AG20443 (cell line): ENCODE measurements around the gene ATP9B.
"Not testable (repeated sequence)": the region's sequence is repeated elsewhere in the genome, so short reads cannot be mapped to it uniquely, and the experiment has no call there.

ENCODE experiments used
- DNase-seq: peaks from one replicate; pipeline ENCODE4 v3.0.0; 2012; ENCODE audit warnings: low spot score, mixed read lengths

Gene ATP9B

GRCh38 chr18:79290409-79290808, 221.2 kb downstream of the ATP9B start:
- not testable (repeated sequence) for DNase-seq

GRCh38 chr18:79290876-79291275, 221.7 kb downstream of the ATP9B start:
- no peak for DNase-seq

- no peak for DNase-seq
Observed at GRCh38 chr18:79294235-79294634, 225.0 kb downstream of the ATP9B start.

- no peak for DNase-seq
Observed at GRCh38 chr18:79299272-79299671, 230.1 kb downstream of the ATP9B start.

- no peak for DNase-seq
Observed at GRCh38 chr18:79299711-79300110, 230.5 kb downstream of the ATP9B start.

GRCh38 chr18:79300413-79300812, 231.2 kb downstream of the ATP9B start:
- DNase-seq = no peak

- no peak for DNase-seq
Observed at GRCh38 chr18:79302120-79302519, 232.9 kb downstream of the ATP9B start.

- DNase-seq = no peak
Observed at GRCh38 chr18:79305911-79306310, 236.7 kb downstream of the ATP9B start.

GRCh38 chr18:79309614-79310358, 240.6 kb downstream of the ATP9B start:
- no peak for DNase-seq

- DNase-seq = no peak
Observed at GRCh38 chr18:79314838-79315388, 245.7 kb downstream of the ATP9B start.

GRCh38 chr18:79315596-79315995, 246.4 kb downstream of the ATP9B start:
- DNase-seq = no peak

GRCh38 chr18:79317703-79318102, 248.5 kb downstream of the ATP9B start:
- no peak for DNase-seq

- DNase-seq = no peak
Observed at GRCh38 chr18:79318142-79318673, 249.0 kb downstream of the ATP9B start.

- no peak for DNase-seq
Observed at GRCh38 chr18:79320216-79320850, 251.1 kb downstream of the ATP9B start.

- peak; percentile 78 for DNase-seq
Observed at GRCh38 chr18:79321625-79322405, 252.6 kb downstream of the ATP9B start.

GRCh38 chr18:79322441-79322840, 253.2 kb downstream of the ATP9B start:
- DNase-seq = no peak

GRCh38 chr18:79323471-79323870, 254.3 kb downstream of the ATP9B start:
- DNase-seq = no peak

- no peak for DNase-seq
Observed at GRCh38 chr18:79326413-79327198, 257.4 kb downstream of the ATP9B start.

GRCh38 chr18:79327199-79327721, 258.1 kb downstream of the ATP9B start:
- DNase-seq = no peak

GRCh38 chr18:79327915-79328314, 258.7 kb downstream of the ATP9B start:
- not testable (repeated sequence) for DNase-seq

- DNase-seq = no peak
Observed at GRCh38 chr18:79328887-79329286, 259.7 kb downstream of the ATP9B start.
